GM12892 (cell line): Measurements from ENCODE around the gene LRRC15.

Experiments
- POLR2A ChIP-seq: IDR thresholded peaks from 2 replicates; pipeline ENCODE4 v1.6.1; 2011; ENCODE audit warnings: low read depth, low read length, control low read depth
- POLR2AphosphoS5 ChIP-seq: IDR thresholded peaks from 2 replicates; pipeline ENCODE4 v1.6.1; 2011; ENCODE audit warnings: low read depth, low read length, control low read depth

DNA sequence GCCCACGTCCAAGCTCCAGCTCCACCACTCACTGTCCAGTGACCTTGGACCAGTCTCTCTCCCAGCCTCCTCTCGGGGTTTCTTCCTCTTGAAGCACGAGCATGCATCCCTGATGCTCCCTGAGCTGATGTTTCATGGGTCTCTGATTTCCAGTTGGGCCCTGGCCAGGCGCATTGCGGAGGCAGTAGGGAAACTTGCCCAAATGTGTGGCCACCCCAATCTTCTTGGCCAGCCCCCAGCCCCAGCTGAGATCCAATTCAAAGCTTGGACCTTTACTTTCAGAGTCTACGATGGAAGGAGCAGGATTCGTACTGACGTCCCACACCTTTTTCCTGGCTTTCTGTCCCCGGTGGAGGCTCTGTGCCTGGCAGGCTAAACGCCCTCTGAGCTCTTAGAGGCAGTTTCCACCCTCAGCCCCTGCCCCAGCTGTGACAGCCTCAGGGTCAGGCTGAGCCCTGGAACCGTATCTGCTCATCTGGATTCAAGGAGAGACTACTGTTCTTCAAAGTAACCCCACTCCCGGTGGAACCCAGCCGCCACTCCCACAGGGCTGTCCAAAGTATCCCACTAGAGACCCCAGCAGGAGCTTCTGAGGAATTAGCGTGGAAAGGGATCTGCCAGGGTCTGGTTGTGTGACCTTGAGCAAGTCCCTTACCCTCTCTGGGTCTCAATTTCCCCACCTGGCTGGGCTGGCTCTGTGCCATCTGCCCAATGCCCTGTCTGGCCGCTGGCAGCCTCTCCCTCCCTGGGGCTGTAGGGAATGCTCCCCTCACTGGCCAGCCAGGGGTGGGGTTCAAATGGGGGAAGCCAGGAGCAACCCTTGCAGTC, 55.8 kb downstream of the LRRC15 start:
- TF ChIP-seq POLR2A (no peak), POLR2AphosphoS5 (no peak)
